ENCODE data around the gene SHISAL1. TPM values are rescaled to one million over a fixed set of nuclear protein-coding genes. Genes with fewer than 3 reads are reported as not detected.

The SHISAL1 gene
- total and polyA plus RNA-seq, 10 of the 15 experiments (the other 5 are each of a cell fraction or from before 2014, with no cell fraction given): not detected

DNA sequence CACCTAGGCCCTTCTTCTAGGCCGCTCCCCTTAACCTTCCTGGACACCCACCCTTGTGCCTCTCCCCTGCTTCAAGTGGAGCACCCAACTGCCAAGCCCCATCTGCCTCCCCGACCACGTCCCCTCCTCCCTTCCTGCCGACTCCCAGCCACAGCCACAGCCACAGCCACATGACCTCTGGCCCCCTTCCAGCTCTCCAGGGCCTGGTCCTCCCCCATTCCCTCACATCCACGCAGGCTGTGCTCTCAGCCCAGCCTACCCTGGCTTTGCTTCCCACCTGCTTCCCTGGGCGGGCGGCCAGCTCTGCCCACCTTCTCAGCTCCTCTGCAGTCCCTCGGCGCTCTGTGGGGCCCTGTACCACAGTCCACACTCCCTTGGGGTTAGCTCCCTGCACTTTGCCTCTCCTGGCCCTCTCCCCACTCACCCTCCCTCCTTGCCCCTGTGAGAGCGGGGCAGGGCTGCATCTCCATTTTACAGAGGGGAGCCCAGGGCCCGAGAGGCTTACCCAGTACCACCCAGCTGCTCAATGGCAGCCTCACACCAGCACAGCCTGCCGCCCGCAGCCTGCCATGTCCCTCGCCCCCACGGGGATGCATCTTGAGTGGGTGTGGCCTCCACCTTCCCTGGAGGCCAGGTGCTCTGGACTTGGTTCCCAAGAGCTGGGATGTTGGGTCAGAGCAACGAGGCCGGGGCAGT lies 111.7 kb downstream of the SHISAL1 start (continued):
- TF ChIP-seq CBX5 (IDR thresholded peaks at IDR 0.05; ENCODE audit: low read depth) (no peak), SUPT20H (IDR thresholded peaks at IDR 0.05; ENCODE audit: borderline replicate concordance, control insufficient read depth, low read depth, low read length) (no peak), GATAD2B (conservative IDR thresholded peaks at IDR 0.05; ENCODE audit: low read depth) (no peak), CUX1 (IDR thresholded peaks at IDR 0.05; ENCODE audit: insufficient replicate concordance, low read depth, low read length) (no peak), MEF2A (IDR thresholded peaks at IDR 0.05; ENCODE audit: insufficient read depth, low read depth, low read length) (no peak), FOS (IDR thresholded peaks at IDR 0.05; ENCODE audit: borderline replicate concordance, extremely low read depth, insufficient read length) (no peak), ZNF384 (IDR thresholded peaks at IDR 0.05; ENCODE audit: borderline replicate concordance, low read depth, low read length) (no peak), TCF7 (IDR thresholded peaks at IDR 0.05; ENCODE audit: borderline replicate concordance) (no peak)
- TF ChIP-seq, protein P1, sequence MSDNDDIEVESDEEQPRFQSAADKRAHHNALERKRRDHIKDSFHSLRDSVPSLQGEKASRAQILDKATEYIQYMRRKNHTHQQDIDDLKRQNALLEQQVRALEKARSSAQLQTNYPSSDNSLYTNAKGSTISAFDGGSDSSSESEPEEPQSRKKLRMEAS (IDR thresholded peaks at IDR 0.05; ENCODE audit: low read depth, low read length): no peak

Measured in GM12878 (cell line).